Karpas-422 (cell line): ENCODE data around the gene HOXC10. TPM values are rescaled to one million over a fixed set of nuclear protein-coding genes. Genes with fewer than 3 reads are reported as not detected.
A peak's percentile ranks its signal among the peaks of the same experiment; 100 is the strongest.

Experiments used
- DNase-seq: peaks from one replicate; pipeline ENCODE4 v3.0.0-alpha.2; 2015
- H2AFZ ChIP-seq: fragments of 200-600 bp; sonication (generic); 2 replicates; pipeline ENCODE4 v1.6.1; 2014; ENCODE audit warnings: antibody characterized with exemption, low read length, mixed read lengths
- H3K27ac ChIP-seq: fragments of 200-600 bp; sonication (generic); 2 replicates; pipeline ENCODE4 v1.5.1; 2014; ENCODE audit warnings: mild to moderate bottlenecking, low read length, moderate library complexity
- H3K27me3 ChIP-seq: fragments of 200-600 bp; sonication (generic); 2 replicates; pipeline ENCODE4 v1.6.1; 2014; ENCODE audit warnings: low read length, mixed read lengths
- H3K36me3 ChIP-seq: fragments of 200-600 bp; sonication (generic); 2 replicates; pipeline ENCODE4 v1.6.1; 2014; ENCODE audit warnings: low read length, mixed read lengths; ENCODE audit not compliant: insufficient read depth
- H3K4me1 ChIP-seq: fragments of 200-600 bp; sonication (generic); 2 replicates; pipeline ENCODE4 v1.6.1; 2014; ENCODE audit warnings: mild to moderate bottlenecking, low read length, mixed read lengths
- H3K4me2 ChIP-seq: fragments of 200-600 bp; sonication (generic); 2 replicates; pipeline ENCODE4 v1.6.1; 2014; ENCODE audit warnings: low read length, low read depth, mild to moderate bottlenecking; ENCODE audit not compliant: poor library complexity, severe bottlenecking
- H3K4me3 ChIP-seq: fragments of 200-600 bp; sonication (generic); 2 replicates; pipeline ENCODE4 v1.5.1; 2014; ENCODE audit warnings: mild to moderate bottlenecking, antibody characterized with exemption, low read length, mixed read lengths
- H3K79me2 ChIP-seq: fragments of 200-600 bp; sonication (generic); 2 replicates; pipeline ENCODE4 v1.6.1; 2014; ENCODE audit warnings: mild to moderate bottlenecking, low read length, mixed read lengths
- H3K9ac ChIP-seq: fragments of 200-600 bp; sonication (generic); 2 replicates; pipeline ENCODE4 v1.6.0; 2014; ENCODE audit warnings: low read length
- H3K9me2 ChIP-seq: fragments of 200-600 bp; sonication (generic), shearing (Covaris generic); replicated peaks from 2 replicates; pipeline ENCODE4 v1.6.0; 2014; ENCODE audit warnings: mild to moderate bottlenecking, low read length, moderate library complexity; ENCODE audit not compliant: insufficient read depth
- H3K9me3 ChIP-seq: fragments of 300-700, 200-600 bp; sonication (generic); 2 replicates; pipeline ENCODE4 v1.6.1; 2014; ENCODE audit warnings: low read length, mixed read lengths
- H4K20me1 ChIP-seq: fragments of 200-600 bp; sonication (generic); 2 replicates; pipeline ENCODE4 v1.6.1; 2014; ENCODE audit warnings: mild to moderate bottlenecking, antibody characterized with exemption, low read length, low read depth; ENCODE audit not compliant: insufficient read depth
- total RNA-seq: library from RNA; depleted of rRNA; stranded (reverse); fragments of >200 nt; shearing (Covaris generic); gene quantifications from 2 replicates; pipeline ENCODE4 v1.2.3, GENCODE V29; 2014; ENCODE audit warnings: low replicate concordance

The HOXC10 gene
- total RNA-seq, 1 experiment from 2014 or later = not detected

GRCh38 chr12:54026640-54027441, 41.9 kb downstream of the HOXC10 start:
- H3K27ac ChIP-seq = no peak overlapping the region
- peaks cover 2% of the 10 kb centered on the region; the same call in 1 of the 2 replicates for H3K27me3 ChIP-seq
- no peak overlapping the region for H3K4me2 ChIP-seq

GRCh38 chr12:54027442-54027786, 42.5 kb downstream of the HOXC10 start:
- H3K36me3 ChIP-seq = no peaks in the 10 kb centered on the region
- H2AFZ ChIP-seq = no peak overlapping the region
- peaks cover 2% of the 10 kb centered on the region; the same call in 1 of the 2 replicates for H3K27me3 ChIP-seq
- no peak overlapping the region for H3K4me3 ChIP-seq
- peaks cover 17% of the 10 kb centered on the region for H3K4me1 ChIP-seq
- no peaks in the 10 kb centered on the region for H3K79me2 ChIP-seq
- DNase-seq = no peak
- no peaks in the 10 kb centered on the region for H4K20me1 ChIP-seq
- H3K27ac ChIP-seq = no peak overlapping the region
- no peak overlapping the region for H3K9ac ChIP-seq
- H3K9me2 ChIP-seq = no peaks in the 10 kb centered on the region
- H3K4me2 ChIP-seq = no peak overlapping the region
- no peaks in the 10 kb centered on the region for H3K9me3 ChIP-seq

More at GRCh38 chr12:54026640-54027441, 41.9 kb downstream of the HOXC10 start:
- Histone ChIP-seq H3K9me3 (no peaks in the 10 kb centered on the region), H3K79me2 (no peaks in the 10 kb centered on the region), H3K9me2 (no peaks in the 10 kb centered on the region), H3K4me1 (peaks cover 17% of the 10 kb centered on the region), H3K36me3 (no peaks in the 10 kb centered on the region), H3K4me3 (no peak overlapping the region), H4K20me1 (no peaks in the 10 kb centered on the region), H3K9ac (0 out of 2 replicates have a peak overlapping the region, but pooled peaks have one; percentile 35), H2AFZ (peak overlapping the region; percentile 65)
- no peak for DNase-seq

GRCh38 chr12:54028314-54029201, 43.6 kb downstream of the HOXC10 start, which contains the start of gene HOXC6:
HOXC6 (plus strand) TSS chr12:54028440; CDS start chr12:54028522, 82 bp downstream.
- Histone ChIP-seq H3K36me3 (no peaks in the 10 kb centered on the region), H2AFZ (no peak within 1 kb of the TSS), H3K9ac (no peak within 1 kb of the TSS), H3K9me2 (no peaks in the 10 kb centered on the region), H3K4me1 (peaks cover 26% of the 10 kb centered on the region), H3K9me3 (no peaks in the 10 kb centered on the region), H3K27ac (no peak within 1 kb of the TSS), H3K4me2 (no peak within 1 kb of the TSS), H4K20me1 (no peaks in the 10 kb centered on the region), H3K79me2 (no peaks in the 10 kb centered on the region), H3K4me3 (no peak within 1 kb of the TSS), H3K27me3 (peaks cover 2% of the 10 kb centered on the region; the same call in 1 of the 2 replicates)
- DNase-seq = peak; percentile 62

GRCh38 chr12:54029529-54030441, 44.8 kb downstream of the HOXC10 start:
- no peak for DNase-seq
- Histone ChIP-seq H3K4me3 (no peak overlapping the region), H3K4me1 (peaks cover 37% of the 10 kb centered on the region), H4K20me1 (no peaks in the 10 kb centered on the region), H3K27ac (no peak overlapping the region), H3K36me3 (no peaks in the 10 kb centered on the region), H3K9me2 (no peaks in the 10 kb centered on the region), H3K27me3 (peaks cover 2% of the 10 kb centered on the region; the same call in 1 of the 2 replicates), H2AFZ (no peak overlapping the region), H3K79me2 (no peaks in the 10 kb centered on the region), H3K9me3 (no peaks in the 10 kb centered on the region), H3K9ac (no peak overlapping the region), H3K4me2 (no peak overlapping the region)

- H4K20me1 ChIP-seq = no peaks in the 10 kb centered on the region
- H2AFZ ChIP-seq = no peak overlapping the region
- no peak overlapping the region for H3K9ac ChIP-seq
- no peak overlapping the region for H3K4me2 ChIP-seq
- no peaks in the 10 kb centered on the region for H3K9me3 ChIP-seq
- peaks cover 2% of the 10 kb centered on the region; the same call in 1 of the 2 replicates for H3K27me3 ChIP-seq
- H3K9me2 ChIP-seq = no peaks in the 10 kb centered on the region
- no peak overlapping the region for H3K4me3 ChIP-seq
- H3K36me3 ChIP-seq = no peaks in the 10 kb centered on the region
- H3K4me1 ChIP-seq = peaks cover 38% of the 10 kb centered on the region
- no peak for DNase-seq
- no peaks in the 10 kb centered on the region for H3K79me2 ChIP-seq
- no peak overlapping the region for H3K27ac ChIP-seq
Measured at GRCh38 chr12:54030442-54030801, 45.5 kb downstream of the HOXC10 start.

- Histone ChIP-seq H3K4me1 (peaks cover 33% of the 10 kb centered on the region), H3K9ac (no peak overlapping the region), H2AFZ (no peak overlapping the region), H3K36me3 (no peaks in the 10 kb centered on the region), H3K4me2 (no peak overlapping the region), H3K4me3 (no peak overlapping the region), H3K79me2 (no peaks in the 10 kb centered on the region), H3K27ac (no peak overlapping the region), H3K9me3 (no peaks in the 10 kb centered on the region), H4K20me1 (no peaks in the 10 kb centered on the region), H3K9me2 (no peaks in the 10 kb centered on the region), H3K27me3 (peaks cover under 1% of the 10 kb centered on the region; the same call in 1 of the 2 replicates)
- DNase-seq = no peak
Measured at GRCh38 chr12:54030889-54031471, 46.0 kb downstream of the HOXC10 start.

GRCh38 chr12:54031480-54031879, 46.5 kb downstream of the HOXC10 start:
- Histone ChIP-seq H3K27me3 (no peaks in the 10 kb centered on the region), H3K9ac (no peak overlapping the region)
- no peak for DNase-seq

More at GRCh38 chr12:54031480-54031879, 46.5 kb downstream of the HOXC10 start:
- Histone ChIP-seq H3K27ac (no peak overlapping the region), H3K79me2 (no peaks in the 10 kb centered on the region), H3K9me2 (no peaks in the 10 kb centered on the region), H3K9me3 (no peaks in the 10 kb centered on the region), H3K4me3 (no peak overlapping the region), H3K36me3 (no peaks in the 10 kb centered on the region), H3K4me2 (no peak overlapping the region), H4K20me1 (no peaks in the 10 kb centered on the region), H2AFZ (no peak overlapping the region), H3K4me1 (peaks cover 29% of the 10 kb centered on the region)
